Measurements from ENCODE around the gene SERPINI2. TPM values are rescaled to one million over a fixed set of nuclear protein-coding genes. Genes with fewer than 3 reads are reported as not detected.

Gene SERPINI2
- total RNA-seq, 1 experiment from 2014 or later: 0.22 TPM

DNA sequence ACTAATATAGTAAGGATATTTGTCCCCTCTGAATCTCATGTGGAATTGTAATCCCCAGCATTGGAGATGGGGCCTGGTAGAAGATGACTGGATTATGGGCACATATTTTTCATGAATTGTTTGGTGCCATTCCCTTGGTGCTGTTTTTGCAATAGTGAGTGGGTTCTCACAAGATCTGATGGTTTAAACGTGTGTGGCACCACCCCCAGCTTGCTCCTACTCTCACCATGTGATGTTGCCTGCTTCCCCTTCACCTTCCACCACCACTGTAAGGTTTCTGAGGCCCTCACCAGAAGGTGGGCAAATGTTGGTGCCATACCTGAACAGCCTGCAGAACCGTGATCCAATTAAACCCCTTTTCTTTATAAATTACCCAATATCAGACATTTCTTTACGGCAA, 28.1 kb upstream of the SERPINI2 start:
- no peak overlapping the region for H2AK5ac ChIP-seq (ENCODE audit: insufficient read length, low read length)
- no peak overlapping the region for H3K4me2 ChIP-seq (ENCODE audit: insufficient read depth, insufficient read length, low read length)
- no peak overlapping the region for H3K23ac ChIP-seq (ENCODE audit: insufficient read length, low read depth, low read length)
- no peak overlapping the region for H3K56ac ChIP-seq (ENCODE audit: insufficient read length, low read depth, low read length)
- no peaks in the 10 kb centered on the region for H3K23me2 ChIP-seq (ENCODE audit: insufficient read length, low read depth, low read length, poor library complexity, severe bottlenecking)
- H4K8ac ChIP-seq (replicated peaks; ENCODE audit: insufficient read length, low read depth, low read length): no peak overlapping the region
- no peaks in the 10 kb centered on the region for H3K27me3 ChIP-seq (ENCODE audit: insufficient read depth, low read length)
- H2BK15ac ChIP-seq (ENCODE audit: low read depth, low read length): no peak overlapping the region
- no peak for DNase-seq
- Mint-ChIP-seq H3K27ac (no peak overlapping the region), H3K9me3 (no peaks in the 10 kb centered on the region), H3K4me3 (no peak overlapping the region), H3K4me1 (peaks cover 10% of the 10 kb centered on the region in 2 experiments), H3K36me3 (ENCODE audit: insufficient read depth in 1 of 3, low read depth in 3 of 3) (peaks cover 0 to 2% (median 0%) of the 10 kb centered on the region in 3 experiments; a peak in 3 of 7 replicates), H3K27me3 (ENCODE audit: low read depth) (no peaks in the 10 kb centered on the region)
- H3K18ac ChIP-seq (ENCODE audit: insufficient read length, low read depth, low read length): no peak overlapping the region
- no peaks in the 10 kb centered on the region for H4K20me1 ChIP-seq (ENCODE audit: control insufficient read depth, insufficient read depth, insufficient read length)
- H4K91ac ChIP-seq (ENCODE audit: insufficient read length, low read depth, low read length): no peak overlapping the region
- H4K5ac ChIP-seq (ENCODE audit: insufficient read length, low read depth, low read length): no peak overlapping the region
- H3K27ac ChIP-seq (ENCODE audit: insufficient read length, low read depth, low read length): no peak overlapping the region
- no peaks in the 10 kb centered on the region for H3K79me1 ChIP-seq (ENCODE audit: insufficient read depth, low read depth, low read length, poor library complexity, severe bottlenecking)
- no peaks in the 10 kb centered on the region for H3K9me3 ChIP-seq (ENCODE audit: control insufficient read depth, low read depth, low read length)
- H2BK20ac ChIP-seq (ENCODE audit: low read depth, low read length, poor library complexity, severe bottlenecking): no peak overlapping the region
- H2AFZ ChIP-seq (ENCODE audit: low read length): no peak overlapping the region
- no peaks in the 10 kb centered on the region for H3K4me1 ChIP-seq (ENCODE audit: insufficient read depth, low read length)
- no peak overlapping the region for H3K9ac ChIP-seq (ENCODE audit: extremely low read depth, insufficient read length, low read length)
- H2BK5ac ChIP-seq (ENCODE audit: insufficient read length, low read length): no peak overlapping the region
- H2BK12ac ChIP-seq (ENCODE audit: insufficient read length, low read depth, low read length): no peak overlapping the region
- H3K79me2 ChIP-seq (ENCODE audit: insufficient read depth, low read length): no peaks in the 10 kb centered on the region
- H3T11ph ChIP-seq (ENCODE audit: low read length): no peak overlapping the region
- H3K14ac ChIP-seq (ENCODE audit: insufficient read depth, low read length): no peak overlapping the region
- no peak for TF ChIP-seq CTCF (conservative IDR thresholded peaks at IDR 0.05)
- no peak overlapping the region for H3K4ac ChIP-seq (ENCODE audit: low read depth, low read length)
- no CpG with 5 or more reads among the region's 3 CpGs for WGBS (ENCODE audit: extremely low coverage, insufficient read length, low lambda C conversion rate)
- H2BK120ac ChIP-seq (ENCODE audit: low read depth, low read length, poor library complexity, severe bottlenecking): no peak overlapping the region
